ENCODE measurements around the gene DPP3. TPM values are rescaled to one million over a fixed set of nuclear protein-coding genes. Genes with fewer than 3 reads are reported as not detected.

The DPP3 gene
- total RNA-seq, 1 experiment from 2014 or later, result 84.0 TPM

- DNase-seq (ENCODE audit: low read depth), result peak; percentile 22
Observed at GRCh38 chr11:66479394-66480116, 679 bp upstream of the DPP3 start.

DNA sequence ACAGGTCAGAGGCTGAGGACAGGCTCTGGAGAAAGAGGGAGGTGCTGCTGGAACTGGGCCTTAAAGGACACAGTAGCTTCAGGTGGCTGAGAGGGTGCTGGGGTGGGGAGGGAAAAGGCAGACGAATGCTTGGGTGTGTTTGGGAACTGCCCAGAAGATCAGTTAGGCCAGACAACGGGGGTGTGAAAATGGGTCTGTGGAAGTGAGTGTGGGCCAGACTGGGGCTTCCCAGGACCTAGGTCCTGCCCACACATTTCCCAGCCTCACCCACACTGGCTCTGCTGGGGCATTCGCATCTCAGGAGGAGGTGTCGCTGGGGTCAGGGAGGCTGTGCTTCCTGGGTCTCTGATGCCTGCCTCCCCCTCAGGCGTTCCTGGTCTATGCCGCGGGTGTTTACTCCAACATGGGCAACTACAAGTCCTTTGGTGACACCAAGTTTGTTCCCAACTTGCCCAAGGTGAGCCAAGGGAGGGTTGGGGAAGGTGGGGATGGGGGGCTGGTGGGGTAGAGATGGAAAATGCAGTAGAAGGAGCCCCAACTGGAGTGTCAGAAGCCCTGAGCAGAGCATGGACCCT lies 4.7 kb downstream of the DPP3 start:
- DNase-seq (ENCODE audit: low read depth), result no peak

- no peak for DNase-seq (ENCODE audit: low read depth)
Observed at GRCh38 chr11:66488957-66489356, 8.7 kb downstream of the DPP3 start.

- no peak for DNase-seq (ENCODE audit: low read depth)
Observed at GRCh38 chr11:66489636-66490035, 9.4 kb downstream of the DPP3 start.

DNA sequence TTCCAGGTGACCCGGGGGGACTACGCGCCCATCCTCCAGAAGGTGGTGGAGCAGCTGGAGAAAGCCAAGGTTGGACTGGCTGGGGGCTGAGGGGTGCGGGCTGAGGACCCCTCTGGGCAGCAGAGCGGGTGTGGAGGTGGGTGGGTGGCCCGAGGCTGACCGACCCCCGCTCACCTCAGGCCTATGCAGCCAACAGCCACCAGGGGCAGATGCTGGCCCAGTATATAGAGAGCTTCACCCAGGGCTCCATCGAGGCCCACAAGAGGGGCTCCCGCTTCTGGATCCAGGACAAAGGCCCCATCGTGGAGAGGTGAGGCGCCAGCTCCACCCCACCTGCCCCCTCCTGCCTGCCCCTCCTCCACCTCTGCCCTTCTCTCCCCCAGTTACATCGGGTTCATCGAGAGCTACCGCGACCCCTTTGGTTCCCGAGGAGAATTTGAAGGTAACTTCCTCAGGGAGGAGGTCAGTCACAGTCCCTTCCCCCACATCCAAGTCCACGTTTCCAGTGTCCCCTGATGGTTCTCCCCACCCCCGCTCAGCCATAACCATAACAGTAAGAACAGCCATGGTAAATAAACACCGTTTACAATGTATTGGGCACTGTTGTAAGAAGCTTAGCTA lies 11.2 kb downstream of the DPP3 start:
- DNase-seq (ENCODE audit: low read depth), result no peak

DNA sequence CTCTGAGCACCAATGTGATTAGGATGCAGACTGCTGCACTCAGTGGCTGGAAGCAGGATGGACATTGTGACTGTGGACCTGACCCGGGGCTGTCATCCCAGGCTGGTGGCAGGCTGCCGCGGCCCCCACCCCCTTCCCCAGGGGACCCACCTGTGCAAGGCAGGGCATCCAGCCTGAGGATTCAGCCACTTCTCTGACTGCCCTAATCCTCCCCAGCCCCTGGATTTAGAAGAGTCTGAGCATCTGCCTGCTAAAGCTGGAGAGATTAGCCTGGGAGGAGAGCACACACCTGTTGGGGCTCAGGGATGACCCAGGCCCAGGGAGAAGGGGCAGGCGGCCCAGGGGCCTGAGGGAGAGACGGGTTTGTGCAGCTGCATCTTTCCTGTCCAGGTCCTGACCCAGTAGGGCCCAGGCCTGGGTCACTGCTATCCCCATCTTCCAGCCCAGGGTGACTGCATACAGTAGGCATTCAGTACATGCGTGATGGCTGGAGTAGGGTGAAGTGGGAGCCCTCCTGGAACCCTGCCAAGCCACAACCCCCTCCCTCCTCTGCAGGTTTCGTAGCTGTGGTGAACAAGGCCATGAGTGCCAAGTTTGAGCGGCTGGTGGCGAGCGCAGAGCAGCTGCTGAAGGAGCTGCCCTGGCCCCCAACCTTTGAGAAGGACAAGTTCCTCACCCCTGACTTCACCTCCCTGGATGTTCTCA lies 12.1 kb downstream of the DPP3 start:
- no peak for DNase-seq (ENCODE audit: low read depth)

DNA sequence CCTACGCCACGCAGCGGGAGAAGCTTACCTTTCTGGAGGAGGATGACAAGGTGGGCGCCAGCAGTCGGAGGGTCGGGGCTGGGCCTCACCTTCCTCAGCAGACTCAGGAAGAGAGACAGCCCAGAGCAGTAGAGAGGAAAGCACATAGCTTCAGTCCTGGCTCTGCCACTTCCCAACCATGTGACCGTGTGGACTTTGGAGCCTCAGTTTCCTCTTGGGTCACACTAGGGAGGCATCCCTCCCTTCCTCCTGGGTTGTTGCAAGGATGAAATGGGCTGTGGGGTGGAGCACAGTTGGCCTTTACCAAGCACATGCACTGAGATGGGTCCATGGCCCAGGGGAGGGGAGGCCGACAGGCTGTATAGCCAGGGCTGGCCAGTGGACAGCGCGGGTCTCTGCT lies 12.9 kb downstream of the DPP3 start:
- no peak for DNase-seq (ENCODE audit: low read depth)

- DNase-seq (ENCODE audit: low read depth), result no peak
Observed at GRCh38 chr11:66494458-66494857, 14.2 kb downstream of the DPP3 start.

DNA sequence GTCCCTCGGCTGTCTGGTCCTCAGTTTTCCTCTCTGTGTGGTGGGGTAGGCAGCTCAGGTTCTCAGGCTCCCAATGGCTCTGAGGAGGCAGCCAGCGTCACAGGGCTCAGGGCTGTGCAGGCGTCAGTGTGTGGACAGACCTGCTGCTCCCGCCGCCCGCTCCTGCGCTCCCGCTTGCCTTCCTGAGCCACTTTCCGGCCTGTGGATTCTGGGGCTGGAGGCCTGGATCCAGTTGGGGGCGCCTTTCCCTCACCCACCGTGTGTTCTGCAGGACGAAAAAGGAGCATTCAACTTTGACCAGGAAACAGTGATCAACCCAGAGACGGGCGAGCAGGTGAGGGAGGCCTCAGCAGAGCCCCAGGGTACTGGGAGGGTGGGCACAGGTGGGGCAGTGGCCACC lies 14.7 kb downstream of the DPP3 start:
- no peak for DNase-seq (ENCODE audit: low read depth)

DNA sequence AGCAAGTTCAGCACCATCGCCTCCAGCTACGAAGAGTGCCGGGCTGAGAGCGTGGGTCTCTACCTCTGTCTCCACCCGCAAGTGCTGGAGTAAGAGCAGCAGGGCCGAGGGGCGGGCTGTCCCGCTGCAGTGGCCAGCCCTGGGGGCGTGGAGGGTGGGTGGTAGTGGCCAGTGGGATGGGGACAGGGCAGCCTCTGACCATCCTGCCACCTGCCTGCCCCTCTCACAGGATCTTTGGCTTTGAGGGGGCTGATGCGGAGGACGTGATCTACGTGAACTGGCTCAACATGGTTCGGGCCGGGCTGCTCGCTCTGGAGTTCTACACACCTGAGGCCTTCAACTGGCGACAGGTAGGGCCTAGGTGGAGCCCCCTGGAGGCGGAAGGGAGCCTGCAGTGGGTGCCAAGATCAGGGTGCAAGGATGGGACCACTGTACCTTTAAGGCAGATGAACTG lies 15.2 kb downstream of the DPP3 start:
- DNase-seq (ENCODE audit: low read depth), result no peak

DNA sequence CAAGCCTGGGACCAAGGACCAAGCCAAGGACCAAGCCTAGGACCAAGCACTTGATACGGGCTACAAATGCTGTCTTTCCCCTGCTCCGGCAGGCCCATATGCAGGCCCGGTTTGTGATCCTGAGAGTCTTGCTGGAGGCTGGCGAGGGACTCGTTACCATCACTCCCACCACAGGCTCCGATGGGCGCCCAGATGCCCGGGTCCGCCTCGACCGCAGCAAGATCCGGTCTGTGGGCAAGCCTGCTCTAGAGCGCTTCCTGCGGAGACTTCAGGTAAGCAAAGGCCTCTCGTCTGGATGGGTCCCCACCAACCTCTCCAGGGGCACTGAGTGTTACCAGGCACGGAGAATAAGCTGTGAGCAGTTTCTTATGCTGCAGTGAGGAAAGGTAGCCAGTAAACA lies 17.0 kb downstream of the DPP3 start:
- no peak for DNase-seq (ENCODE audit: low read depth)

DNA sequence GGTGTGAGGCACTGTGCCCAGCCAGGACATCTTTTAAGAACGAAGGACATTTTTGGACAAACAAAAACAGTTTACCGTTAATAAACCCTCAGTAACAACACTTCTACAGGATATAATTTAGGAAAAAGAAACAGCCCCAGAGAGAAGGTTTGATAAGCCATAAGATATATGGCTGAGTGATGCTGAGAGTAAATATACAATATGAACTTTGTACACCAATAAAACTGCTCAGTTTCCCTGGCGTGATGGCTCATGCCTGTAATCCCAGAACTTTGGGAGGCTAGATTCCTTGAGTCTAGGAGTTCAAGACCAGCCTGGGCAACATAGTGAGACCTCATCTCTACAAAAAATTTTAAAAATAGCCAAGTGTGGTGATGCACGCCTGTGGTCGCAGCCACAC lies 18.3 kb downstream of the DPP3 start:
- DNase-seq (ENCODE audit: low read depth), result no peak

GRCh38 chr11:66505276-66505816 lies 25.1 kb downstream of the DPP3 start:
- DNase-seq (ENCODE audit: low read depth), result no peak

- DNase-seq (ENCODE audit: low read depth), result no peak
Observed at GRCh38 chr11:66509131-66509561, 28.9 kb downstream of the DPP3 start.

DNA sequence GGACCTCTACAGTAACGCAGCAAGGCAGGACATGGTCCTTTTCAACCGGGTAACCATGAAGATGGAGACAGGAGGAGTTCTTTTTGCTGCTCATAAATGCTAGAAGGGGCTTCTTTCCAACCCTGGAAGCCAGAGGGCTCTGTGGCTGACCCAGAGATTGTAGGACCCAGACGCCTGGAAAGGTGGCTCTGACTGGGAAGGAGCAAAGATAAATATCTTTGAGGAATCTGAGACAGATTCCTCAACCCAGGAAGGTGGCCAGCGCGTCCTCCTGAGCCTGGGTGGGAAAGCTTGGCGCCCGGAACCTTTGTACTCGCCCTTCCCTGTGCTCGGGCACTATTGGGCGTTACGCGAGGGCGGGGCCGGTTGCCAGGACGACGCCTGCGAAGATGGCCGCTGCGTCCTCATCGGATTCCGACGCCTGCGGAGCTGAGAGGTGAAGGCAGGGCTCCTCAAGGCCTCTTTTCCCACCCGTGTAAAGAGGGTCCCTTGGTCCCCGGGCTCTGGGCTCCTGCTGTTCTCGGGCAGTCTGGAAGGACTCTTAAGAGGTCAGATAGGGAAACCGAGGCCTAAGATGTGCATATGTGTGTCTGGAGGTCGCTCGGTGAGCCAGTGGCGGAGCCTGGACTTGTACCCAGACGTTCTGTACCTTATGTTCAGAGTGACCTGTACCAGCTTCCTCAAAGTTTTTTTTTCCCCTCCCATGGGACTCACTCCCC lies 30.2 kb downstream of the DPP3 start, which contains the start of gene BBS1:
Gene BBS1 (plus strand): TSS at position 365 of the 719 bp plus-strand sequence. CDS start 25 bp downstream, at position 390.
- peak; percentile 85 for DNase-seq (ENCODE audit: low read depth)

DNA sequence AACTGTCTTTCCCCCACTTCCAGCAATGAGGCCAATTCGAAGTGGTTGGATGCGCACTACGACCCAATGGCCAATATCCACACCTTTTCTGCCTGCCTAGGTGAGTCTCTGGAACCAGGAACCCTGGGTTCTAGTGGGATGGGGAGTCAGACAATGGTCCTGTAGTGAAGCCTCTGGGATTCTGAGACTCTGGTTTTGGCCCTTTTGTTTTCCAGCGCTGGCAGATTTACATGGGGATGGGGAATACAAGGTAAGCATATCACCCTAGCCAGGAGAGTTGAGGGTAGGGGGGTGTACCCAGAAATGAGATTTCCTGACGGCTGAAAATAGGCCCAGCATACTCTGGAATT lies 30.7 kb downstream of the DPP3 start:
- no peak for DNase-seq (ENCODE audit: low read depth)

- no peak for DNase-seq (ENCODE audit: low read depth)
Observed at GRCh38 chr11:66523611-66524010, 43.4 kb downstream of the DPP3 start.

DNA sequence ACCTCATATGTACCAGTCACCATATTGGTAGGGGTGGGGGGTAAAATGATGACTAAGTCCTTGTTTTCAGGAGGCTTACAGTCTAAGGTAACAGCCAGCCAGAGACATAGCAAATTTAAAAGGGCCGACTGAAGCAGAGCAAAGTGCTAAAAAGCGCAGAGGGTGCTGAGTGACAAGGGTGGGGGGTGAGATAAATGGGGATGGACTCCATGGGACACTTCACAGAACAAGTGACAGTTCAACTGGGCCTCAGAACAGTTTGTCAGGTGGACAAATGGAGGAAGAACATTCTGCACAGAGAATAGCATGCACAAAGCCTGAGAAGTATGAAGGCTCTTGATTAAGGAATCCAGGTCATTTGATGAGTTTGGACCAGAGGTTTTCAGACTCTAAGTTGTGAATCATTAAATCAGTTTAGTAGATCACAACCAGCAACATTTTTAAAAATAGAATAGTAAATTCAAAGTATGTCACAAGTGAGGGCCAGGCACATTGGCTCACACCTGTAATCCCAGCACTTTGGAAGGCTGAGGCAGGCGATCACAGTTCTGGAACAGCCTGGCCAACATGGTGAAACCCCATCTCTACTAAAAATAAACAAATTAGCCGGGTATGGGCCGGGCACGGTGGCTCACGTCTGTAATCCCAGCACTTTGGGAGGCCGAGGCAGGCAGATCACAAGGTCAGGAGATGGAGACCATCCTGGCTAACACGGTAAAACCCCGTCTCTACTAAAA lies 44.2 kb downstream of the DPP3 start:
- no peak for DNase-seq (ENCODE audit: low read depth)

GRCh38 chr11:66529069-66529468 lies 48.8 kb downstream of the DPP3 start:
- DNase-seq (ENCODE audit: low read depth), result no peak

DNA sequence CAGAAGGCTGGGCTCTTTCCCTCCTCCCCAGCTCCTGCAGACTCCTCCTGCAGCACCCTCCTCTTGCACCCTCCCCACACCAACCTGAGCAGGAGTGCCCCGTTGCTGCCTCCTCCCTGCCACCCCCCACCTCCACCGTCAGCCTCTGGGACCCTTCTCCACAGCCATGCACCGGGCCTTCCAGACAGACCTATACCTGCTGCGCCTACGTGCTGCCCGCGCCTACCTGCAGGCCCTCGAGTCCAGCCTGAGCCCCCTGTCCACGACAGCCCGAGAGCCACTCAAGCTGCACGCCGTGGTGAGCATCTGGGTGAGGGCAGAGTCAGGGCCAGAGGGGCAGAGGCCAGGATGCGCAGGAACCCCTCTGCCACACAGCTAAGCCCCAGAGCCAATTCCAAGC lies 49.4 kb downstream of the DPP3 start:
- no peak for DNase-seq (ENCODE audit: low read depth)
